ENCODE data around the gene REXO5. TPM values are rescaled to one million over a fixed set of nuclear protein-coding genes. Genes with fewer than 3 reads are reported as not detected.

REXO5 gene, protein sequence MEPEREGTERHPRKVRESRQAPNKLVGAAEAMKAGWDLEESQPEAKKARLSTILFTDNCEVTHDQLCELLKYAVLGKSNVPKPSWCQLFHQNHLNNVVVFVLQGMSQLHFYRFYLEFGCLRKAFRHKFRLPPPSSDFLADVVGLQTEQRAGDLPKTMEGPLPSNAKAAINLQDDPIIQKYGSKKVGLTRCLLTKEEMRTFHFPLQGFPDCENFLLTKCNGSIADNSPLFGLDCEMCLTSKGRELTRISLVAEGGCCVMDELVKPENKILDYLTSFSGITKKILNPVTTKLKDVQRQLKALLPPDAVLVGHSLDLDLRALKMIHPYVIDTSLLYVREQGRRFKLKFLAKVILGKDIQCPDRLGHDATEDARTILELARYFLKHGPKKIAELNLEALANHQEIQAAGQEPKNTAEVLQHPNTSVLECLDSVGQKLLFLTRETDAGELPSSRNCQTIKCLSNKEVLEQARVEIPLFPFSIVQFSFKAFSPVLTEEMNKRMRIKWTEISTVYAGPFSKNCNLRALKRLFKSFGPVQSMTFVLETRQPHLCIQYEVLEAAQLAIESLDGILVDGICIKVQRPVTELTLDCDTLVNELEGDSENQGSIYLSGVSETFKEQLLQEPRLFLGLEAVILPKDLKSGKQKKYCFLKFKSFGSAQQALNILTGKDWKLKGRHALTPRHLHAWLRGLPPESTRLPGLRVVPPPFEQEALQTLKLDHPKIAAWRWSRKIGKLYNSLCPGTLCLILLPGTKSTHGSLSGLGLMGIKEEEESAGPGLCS
- total RNA-seq: 10 to 100 TPM in 1 of 3 donors, 1 to 10 TPM in 2; 4.8 to 13.2 (median 5.9) TPM

DNA sequence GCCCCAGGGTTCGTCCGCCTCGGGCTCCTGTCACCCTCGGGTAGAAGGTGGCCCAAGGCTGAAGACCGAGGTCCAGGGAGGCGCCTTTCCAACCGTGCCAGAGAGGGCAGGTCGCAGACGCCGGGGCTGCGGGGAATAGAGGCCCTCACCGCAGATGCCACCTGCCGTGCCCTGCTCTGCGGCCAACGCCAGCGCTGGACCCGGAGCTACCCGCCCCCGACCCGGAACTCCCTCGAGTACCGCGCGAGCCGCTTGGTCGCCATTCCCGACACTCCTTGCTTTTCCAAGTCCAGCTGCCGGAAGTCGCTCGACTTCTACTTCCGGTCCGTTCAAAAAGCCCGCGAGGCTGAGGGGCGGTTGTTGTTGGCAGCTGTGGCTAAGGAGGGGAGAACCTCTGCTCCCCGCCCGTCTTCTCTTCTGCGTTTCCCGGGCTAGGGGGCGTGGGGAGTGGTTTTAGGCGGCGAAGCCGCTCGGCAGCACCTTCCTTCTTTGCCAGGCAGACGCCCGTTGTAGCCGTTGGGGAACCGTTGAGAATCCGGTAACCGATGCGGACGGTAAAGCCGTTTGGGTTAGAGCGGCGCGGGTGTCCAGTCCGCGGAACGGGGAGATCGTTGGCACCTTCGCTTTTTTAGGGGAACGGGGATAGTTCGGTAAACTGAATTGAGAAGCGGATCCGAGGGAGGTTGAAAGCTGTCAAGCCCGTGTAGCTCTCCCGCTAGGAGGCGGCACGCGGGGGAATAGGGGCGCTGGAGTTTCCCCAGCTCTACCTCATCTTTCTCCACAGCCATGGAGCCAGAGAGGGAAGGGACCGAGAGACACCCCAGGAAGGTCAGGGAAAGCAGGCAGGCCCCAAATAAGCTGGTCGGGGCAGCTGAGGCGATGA, at the start of gene REXO5, which contains the start of gene ERI2:
Gene REXO5, plus strand, starts transcription at position 360 of the 883 bp plus-strand sequence. Its CDS starts 427 bp downstream, at position 787.
Gene ERI2, minus strand, starts transcription at position 305 of the 883 bp plus-strand sequence. Its CDS starts 42 bp downstream, at position 263.
- Histone ChIP-seq H3K27me3 (no peaks in the 10 kb centered on the region), H3K9me3 (no peaks in the 10 kb centered on the region), H3K4me3 (peak within 1 kb of the TSS; percentile 81 to 83 (median 82)), H3K4me1 (no peaks in the 10 kb centered on the region), H3K36me3 (no peaks in the 10 kb centered on the region), H3K27ac (peak within 1 kb of the TSS; percentile 90 to 91)
- peak; percentile 86 to 92 for DNase-seq (ENCODE audit: low spot score in 2 of 2)
- no peak for TF ChIP-seq POLR2A (IDR thresholded peaks at IDR 0.05)
- TF ChIP-seq, protein P1, sequence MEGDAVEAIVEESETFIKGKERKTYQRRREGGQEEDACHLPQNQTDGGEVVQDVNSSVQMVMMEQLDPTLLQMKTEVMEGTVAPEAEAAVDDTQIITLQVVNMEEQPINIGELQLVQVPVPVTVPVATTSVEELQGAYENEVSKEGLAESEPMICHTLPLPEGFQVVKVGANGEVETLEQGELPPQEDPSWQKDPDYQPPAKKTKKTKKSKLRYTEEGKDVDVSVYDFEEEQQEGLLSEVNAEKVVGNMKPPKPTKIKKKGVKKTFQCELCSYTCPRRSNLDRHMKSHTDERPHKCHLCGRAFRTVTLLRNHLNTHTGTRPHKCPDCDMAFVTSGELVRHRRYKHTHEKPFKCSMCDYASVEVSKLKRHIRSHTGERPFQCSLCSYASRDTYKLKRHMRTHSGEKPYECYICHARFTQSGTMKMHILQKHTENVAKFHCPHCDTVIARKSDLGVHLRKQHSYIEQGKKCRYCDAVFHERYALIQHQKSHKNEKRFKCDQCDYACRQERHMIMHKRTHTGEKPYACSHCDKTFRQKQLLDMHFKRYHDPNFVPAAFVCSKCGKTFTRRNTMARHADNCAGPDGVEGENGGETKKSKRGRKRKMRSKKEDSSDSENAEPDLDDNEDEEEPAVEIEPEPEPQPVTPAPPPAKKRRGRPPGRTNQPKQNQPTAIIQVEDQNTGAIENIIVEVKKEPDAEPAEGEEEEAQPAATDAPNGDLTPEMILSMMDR (IDR thresholded peaks at IDR 0.05): peak in 2 of 3 donors; percentile 6 to 7
- peak in 2 of 3 donors; percentile 45 to 57 for TF ChIP-seq POLR2AphosphoS5 (IDR thresholded peaks at IDR 0.05)
- intact Hi-C loops (cut with DNase I; ENCODE audit: low total_unique reads): no loop called here

DNA sequence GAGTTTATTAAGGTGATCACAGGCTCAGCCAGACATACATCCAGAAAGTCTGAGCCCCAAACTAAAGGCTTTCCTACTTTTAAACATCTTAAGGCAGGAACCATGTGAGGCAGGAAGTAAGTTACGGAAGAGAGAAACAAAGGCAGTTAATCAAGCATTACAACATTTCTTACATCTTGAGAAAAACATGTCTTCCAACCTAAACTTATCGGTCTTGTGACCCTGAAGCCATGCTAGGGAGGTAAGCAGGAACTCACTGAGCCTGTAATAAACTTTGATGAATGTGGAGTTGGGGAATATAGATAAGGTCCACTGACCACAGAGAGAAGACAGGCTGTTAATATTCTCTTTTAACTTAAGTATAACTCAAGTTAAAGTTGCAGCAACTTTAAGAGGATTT, 46.0 kb upstream of the REXO5 start:
- Histone ChIP-seq H3K9me3 (no peaks in the 10 kb centered on the region), H3K27me3 (no peaks in the 10 kb centered on the region), H3K27ac (no peak overlapping the region), H3K4me3 (no peak overlapping the region), H3K36me3 (no peaks in the 10 kb centered on the region), H3K4me1 (no peaks in the 10 kb centered on the region)
- TF ChIP-seq, protein P1 (IDR thresholded peaks at IDR 0.05): no peak
- no peak for TF ChIP-seq POLR2A (IDR thresholded peaks at IDR 0.05)
- TF ChIP-seq POLR2AphosphoS5 (IDR thresholded peaks at IDR 0.05): no peak
- no peak for DNase-seq (ENCODE audit: low spot score in 2 of 2)
- intact Hi-C loops (cut with DNase I; ENCODE audit: low total_unique reads): no loop called here

DNA sequence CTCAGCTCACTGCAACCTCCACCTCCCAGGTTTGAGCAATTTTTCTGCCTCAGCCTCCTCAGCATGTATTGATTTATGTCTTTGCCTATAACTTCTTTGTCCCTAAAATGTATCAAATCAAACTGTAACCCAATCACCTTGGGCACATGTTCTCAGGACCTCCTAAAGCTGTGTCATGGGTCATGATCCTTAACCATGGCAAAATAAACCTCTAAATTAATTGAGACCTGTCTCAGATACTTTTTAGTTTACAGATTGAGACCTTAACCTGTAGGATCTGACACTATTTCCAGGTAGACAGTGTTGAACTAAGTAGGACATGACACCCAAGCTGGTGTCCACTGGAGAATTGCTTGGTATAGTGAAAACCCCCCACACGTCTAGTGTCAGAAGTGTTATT, 45.2 kb upstream of the REXO5 start:
- H3K4me1 ChIP-seq: no peaks in the 10 kb centered on the region
- no peaks in the 10 kb centered on the region for H3K9me3 ChIP-seq
- no peak overlapping the region for H3K4me3 ChIP-seq
- TF ChIP-seq POLR2A (IDR thresholded peaks at IDR 0.05) (no peak), POLR2AphosphoS5 (IDR thresholded peaks at IDR 0.05) (no peak)
- TF ChIP-seq, protein P1 (IDR thresholded peaks at IDR 0.05): no peak
- no peak for DNase-seq (ENCODE audit: low spot score in 2 of 2)
- H3K27ac ChIP-seq: no peak overlapping the region
- no peaks in the 10 kb centered on the region for H3K36me3 ChIP-seq
- no peaks in the 10 kb centered on the region for H3K27me3 ChIP-seq
- intact Hi-C loops (cut with DNase I; ENCODE audit: low total_unique reads): no loop called here

DNA sequence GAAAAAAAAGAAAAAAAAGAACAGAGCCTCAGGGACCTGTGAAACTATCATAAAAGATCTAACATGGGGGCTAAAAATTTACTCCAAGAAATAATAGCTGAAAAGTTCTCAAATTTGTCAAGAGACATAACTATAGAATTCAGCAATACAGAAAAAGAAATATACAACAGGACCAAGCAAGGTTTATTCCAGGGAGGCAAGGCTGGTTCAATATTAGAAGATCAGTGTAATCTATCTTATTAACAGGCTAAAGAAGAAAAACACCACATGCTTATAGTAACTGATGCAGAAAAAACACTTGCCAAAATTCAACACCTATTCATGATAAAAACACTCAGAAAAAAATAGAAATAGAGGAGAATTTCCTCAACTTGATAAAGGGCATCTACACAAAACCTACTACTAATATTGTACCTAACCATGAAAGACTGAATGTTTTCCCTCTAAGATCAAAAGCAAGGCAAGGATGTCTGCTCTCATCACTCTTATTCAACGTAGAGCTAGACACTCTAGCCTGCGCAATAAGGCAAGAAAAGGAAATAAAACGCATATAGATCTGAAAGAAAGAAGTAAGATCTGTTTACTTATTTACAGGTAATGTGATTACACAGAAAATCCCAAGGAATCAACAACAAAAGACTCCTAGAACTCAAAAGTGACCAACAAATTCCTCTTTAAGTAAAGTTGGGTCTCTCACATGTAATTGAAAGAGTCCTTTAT, 43.8 kb upstream of the REXO5 start:
- intact Hi-C loops (cut with DNase I; ENCODE audit: low total_unique reads): no loop called here
- H3K4me1 ChIP-seq: no peaks in the 10 kb centered on the region
- peak overlapping the region in 1 of 2 donors; percentile 70 for H3K27ac ChIP-seq
- H3K36me3 ChIP-seq: no peaks in the 10 kb centered on the region
- H3K9me3 ChIP-seq: no peaks in the 10 kb centered on the region
- H3K4me3 ChIP-seq: no peak overlapping the region
- TF ChIP-seq POLR2AphosphoS5 (IDR thresholded peaks at IDR 0.05): no peak
- TF ChIP-seq, protein P1 (IDR thresholded peaks at IDR 0.05): no peak
- TF ChIP-seq POLR2A (IDR thresholded peaks at IDR 0.05): no peak
- no peaks in the 10 kb centered on the region for H3K27me3 ChIP-seq
- DNase-seq (ENCODE audit: low spot score in 2 of 2): no peak

All from breast epithelium (tissue), 4 donors.